Measurements from ENCODE around the gene ACIN1. TPM values are rescaled to one million over a fixed set of nuclear protein-coding genes. Genes with fewer than 3 reads are reported as not detected.

ACIN1 gene
- total RNA-seq, 3 donors from 2014 or later (not counting 1 experiment from before 2014, with no cell fraction given) = 321 to 395 (median 347) TPM

DNA sequence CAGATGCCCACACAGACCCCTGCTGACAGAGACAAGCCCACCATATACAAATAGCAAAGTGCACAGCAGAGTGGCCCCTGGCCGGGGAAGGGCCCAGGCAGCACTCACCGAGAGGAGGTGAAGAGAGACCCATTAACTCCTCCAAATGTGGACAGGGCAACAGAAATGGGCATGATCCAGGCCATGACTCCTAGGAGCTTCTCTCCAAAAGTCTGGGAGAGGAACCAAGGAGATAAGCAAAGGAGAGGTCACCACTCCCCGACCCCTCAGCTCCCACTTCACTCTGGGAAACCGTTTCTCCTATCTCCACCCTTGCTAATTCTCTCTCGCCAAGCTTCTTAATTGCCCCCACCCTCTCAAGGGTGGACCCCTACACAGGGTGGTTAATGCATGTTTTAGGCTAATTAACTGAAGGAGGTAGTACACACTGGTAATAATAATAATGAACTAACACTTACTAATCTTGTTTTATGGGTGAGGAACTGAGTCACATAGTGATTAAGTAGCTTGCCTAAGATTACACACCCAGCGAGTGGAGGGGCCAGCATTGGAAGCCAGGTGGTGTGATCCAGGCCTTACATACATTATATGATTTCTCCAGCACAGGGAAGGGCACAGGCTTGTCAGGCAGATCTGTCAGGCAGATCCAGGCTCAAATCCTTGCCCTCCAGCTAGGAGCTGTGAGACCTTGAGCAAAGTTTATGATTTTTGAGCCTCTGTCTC is 43.0 kb upstream of the ACIN1 start:
- no peak for ATAC-seq
- H3K4me3 ChIP-seq (ENCODE audit: low read length) = no peak overlapping the region
- DNase-seq = no peak
- WGBS (ENCODE audit: insufficient coverage) = 87% methylated on average over 3 of the region's 6 CpGs
- H3K4me3 Mint-ChIP-seq = no peak overlapping the region
- H3K27me3 ChIP-seq (ENCODE audit: control insufficient read depth, insufficient read depth, low read length) = no peaks in the 10 kb centered on the region
- H3K27ac ChIP-seq (ENCODE audit: low read length) = no peak overlapping the region
- no peak overlapping the region for H3K27ac Mint-ChIP-seq
- H3K36me3 ChIP-seq (ENCODE audit: control insufficient read depth, insufficient read depth, low read length) = no peaks in the 10 kb centered on the region
- H3K36me3 Mint-ChIP-seq = no peaks in the 10 kb centered on the region
- H3K4me1 Mint-ChIP-seq = no peaks in the 10 kb centered on the region
- no peaks in the 10 kb centered on the region for H3K9me3 ChIP-seq (ENCODE audit: control insufficient read depth, insufficient read depth, low read length)
- H3K9me3 Mint-ChIP-seq = no peaks in the 10 kb centered on the region
- peaks cover 0 to 2% of the 10 kb centered on the region in 2 donors for H3K27me3 Mint-ChIP-seq (ENCODE audit: low read depth in 2 of 2)
- no peaks in the 10 kb centered on the region for H3K4me1 ChIP-seq (ENCODE audit: control insufficient read depth, insufficient read depth, low read length)
- TF ChIP-seq CTCF (IDR thresholded peaks at IDR 0.05) = no peak
- intact Hi-C loops (cut with micrococcal nuclease) = no loop called here

- Mint-ChIP-seq H3K9me3 (no peaks in the 10 kb centered on the region), H3K27ac (no peak overlapping the region), H3K36me3 (no peaks in the 10 kb centered on the region), H3K4me3 (no peak overlapping the region), H3K27me3 (ENCODE audit: low read depth in 2 of 2) (peaks cover 0 to 2% of the 10 kb centered on the region in 2 donors), H3K4me1 (no peaks in the 10 kb centered on the region)
- WGBS (ENCODE audit: insufficient coverage) = 87% methylated on average over 11 of the region's 11 CpGs
- no peak overlapping the region for H3K4me3 ChIP-seq (ENCODE audit: low read length)
- intact Hi-C loops (cut with micrococcal nuclease) = no loop called here
- no peaks in the 10 kb centered on the region for H3K27me3 ChIP-seq (ENCODE audit: control insufficient read depth, insufficient read depth, low read length)
- H3K4me1 ChIP-seq (ENCODE audit: control insufficient read depth, insufficient read depth, low read length) = no peaks in the 10 kb centered on the region
- no peak for TF ChIP-seq CTCF (IDR thresholded peaks at IDR 0.05)
- no peaks in the 10 kb centered on the region for H3K9me3 ChIP-seq (ENCODE audit: control insufficient read depth, insufficient read depth, low read length)
- ATAC-seq (no peak), DNase-seq (no peak)
- no peak overlapping the region for H3K27ac ChIP-seq (ENCODE audit: low read length)
- H3K36me3 ChIP-seq (ENCODE audit: control insufficient read depth, insufficient read depth, low read length) = no peaks in the 10 kb centered on the region
Measured at GRCh38 chr14:23137192-23137812, 42.4 kb upstream of the ACIN1 start.

- H3K27me3 ChIP-seq (ENCODE audit: control insufficient read depth, insufficient read depth, low read length) = no peaks in the 10 kb centered on the region
- H3K9me3 ChIP-seq (ENCODE audit: control insufficient read depth, insufficient read depth, low read length) = no peaks in the 10 kb centered on the region
- no peak for TF ChIP-seq CTCF (IDR thresholded peaks at IDR 0.05)
- no peak for ATAC-seq
- H3K4me1 Mint-ChIP-seq = no peaks in the 10 kb centered on the region
- H3K36me3 Mint-ChIP-seq = no peaks in the 10 kb centered on the region
- H3K4me3 ChIP-seq (ENCODE audit: low read length) = no peak overlapping the region
- H3K4me1 ChIP-seq (ENCODE audit: control insufficient read depth, insufficient read depth, low read length) = no peaks in the 10 kb centered on the region
- H3K27ac ChIP-seq (ENCODE audit: low read length) = no peak overlapping the region
- peaks cover 0 to 2% of the 10 kb centered on the region in 2 donors for H3K27me3 Mint-ChIP-seq (ENCODE audit: low read depth in 2 of 2)
- no peak overlapping the region for H3K4me3 Mint-ChIP-seq
- H3K9me3 Mint-ChIP-seq = no peaks in the 10 kb centered on the region
- H3K36me3 ChIP-seq (ENCODE audit: control insufficient read depth, insufficient read depth, low read length) = no peaks in the 10 kb centered on the region
- 88% methylated on average over 16 of the region's 16 CpGs for WGBS (ENCODE audit: insufficient coverage)
- H3K27ac Mint-ChIP-seq = no peak overlapping the region
- DNase-seq = no peak
- intact Hi-C loops (cut with micrococcal nuclease) = no loop called here
Measured at GRCh38 chr14:23136566-23137133, 41.7 kb upstream of the ACIN1 start.
